HEK293 (cell line): Measurements from ENCODE around the gene VPS35L.

Experiments used
- SCRT1 ChIP-seq: fragments of 450-650 bp; formaldehyde crosslinking; IDR thresholded peaks from 2 replicates; pipeline ENCODE4 v1.5.1; 2016; ENCODE audit warnings: missing biosample characterization, missing genetic modification characterization, borderline replicate concordance
- SCRT2 ChIP-seq: fragments of 450-650 bp; formaldehyde crosslinking; IDR thresholded peaks from 2 replicates; pipeline ENCODE4 v1.5.1; 2016; ENCODE audit warnings: missing biosample characterization, missing genetic modification characterization
- ZNF335 ChIP-seq: fragments of 450-650 bp; formaldehyde crosslinking; conservative IDR thresholded peaks from 2 replicates; pipeline ENCODE4 v1.5.1; 2016; ENCODE audit warnings: missing biosample characterization, missing genetic modification characterization

- TF ChIP-seq SCRT2 (no peak), ZNF335 (peak; percentile 98), SCRT1 (tag by site-specific recombination) (no peak)
These were observed 31.7 kb upstream of the VPS35L start, which contains the start of gene CCP110 for GRCh38 chr16:19523559-19524355.
